H1 (cell line): Measurements from ENCODE around the gene APOBEC3C. TPM values are rescaled to one million over a fixed set of nuclear protein-coding genes. Genes with fewer than 3 reads are reported as not detected.

Source experiments
- BRCA1 ChIP-seq: IDR thresholded peaks from 2 replicates; pipeline ENCODE4 v1.6.1; 2012; ENCODE audit warnings: low read depth, low read length, improper control_type of control experiment
- CTBP2 ChIP-seq: IDR thresholded peaks from 2 replicates; pipeline ENCODE4 v1.7.0; 2011; ENCODE audit warnings: borderline replicate concordance, mild to moderate bottlenecking, moderate library complexity, mixed read lengths, low read length; ENCODE audit not compliant: insufficient read depth, insufficient read length
- POU5F1 ChIP-seq: IDR thresholded peaks from 2 replicates; pipeline ENCODE4 v1.6.1; 2011; ENCODE audit warnings: low read depth, mild to moderate bottlenecking, low read length, moderate library complexity
- SIX5 ChIP-seq: IDR thresholded peaks from 2 replicates; pipeline ENCODE4 v1.6.1; 2011; ENCODE audit warnings: mild to moderate bottlenecking, low read depth, low read length
- SUZ12 ChIP-seq: fragments of 200-600 bp; sonication (generic); IDR thresholded peaks from 2 replicates; pipeline ENCODE4 v1.6.1; 2012; ENCODE audit warnings: mild to moderate bottlenecking, inconsistent platforms, low read length, moderate library complexity, mixed read lengths
- polyA plus RNA-seq, 7 experiments: library from polyadenylated mRNA; depleted of rRNA in 3 of 7; stranded (reverse) in 5 of 7; unstranded in 2 of 7; fragments of >200 nt in 5 of 7; fragments of 200-250 nt in 2 of 7; gene quantifications; 1 replicate in 5 of 7; 2 replicates in 1 of 7; 4 replicates in 1 of 7; pipeline versions ENCODE4 v1.2.1 to v1.2.3, GENCODE V29; 2011 to 2013; ENCODE audit warnings: missing spikeins in 2 of 7, mixed read lengths in 2 of 7
- total RNA-seq: library from RNA; stranded (reverse); fragmentation: NEBNext Ultra II Directional; extraction: Animal tissue kit (Norgen Biotek cat#: 25700); gene quantifications from 2 replicates; pipeline ENCODE4 v1.2.1, GENCODE V29; 2021
- TF ChIP-seq, protein P1 (sequence below), 3 experiments: IDR thresholded peaks; 1 replicate in 2 of 3; 2 replicates in 1 of 3; pipeline versions ENCODE4 v1.5.1 to v1.6.1; 2011; ENCODE audit warnings: low read length in 3 of 3, mild to moderate bottlenecking in 3 of 3, inconsistent platforms in 2 of 3, low read depth in 1 of 3, moderate library complexity in 1 of 3; ENCODE audit not compliant: insufficient read depth in 1 of 3; ENCODE audit errors: control extremely low read depth in 1 of 3
- TF ChIP-seq, protein P2 (sequence below): IDR thresholded peaks from 2 replicates; pipeline ENCODE4 v1.6.1; 2011; ENCODE audit warnings: low read length, improper control_type of control experiment

Gene APOBEC3C
- total and polyA plus RNA-seq, 2 of the 8 experiments (the other 6 are each of a cell fraction or from before 2014, with no cell fraction given): 20.3 to 23.3 TPM

DNA sequence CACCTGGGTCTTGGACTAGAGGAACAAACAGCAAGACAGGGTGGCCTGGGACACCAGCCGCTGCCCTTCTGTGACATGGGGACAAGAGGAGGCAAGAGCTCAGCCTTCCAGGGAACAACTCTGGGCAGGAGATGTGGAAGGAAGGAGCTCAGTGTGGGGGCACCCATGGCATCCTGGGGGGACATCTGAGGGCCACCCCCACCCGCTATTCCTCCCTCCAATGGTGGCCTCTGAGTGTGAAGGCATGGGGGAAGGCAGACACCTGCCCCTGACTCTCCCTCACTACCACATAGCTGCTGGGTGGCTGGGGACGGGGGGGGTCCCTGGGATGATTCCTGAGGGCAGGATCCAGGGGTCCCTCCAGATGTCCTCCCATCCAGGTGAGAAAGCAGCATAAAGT lies 27.4 kb upstream of the APOBEC3C start (continued):
- no peak for TF ChIP-seq SIX5
- TF ChIP-seq SUZ12: no peak
- no peak for TF ChIP-seq POU5F1
- TF ChIP-seq, protein P1, sequence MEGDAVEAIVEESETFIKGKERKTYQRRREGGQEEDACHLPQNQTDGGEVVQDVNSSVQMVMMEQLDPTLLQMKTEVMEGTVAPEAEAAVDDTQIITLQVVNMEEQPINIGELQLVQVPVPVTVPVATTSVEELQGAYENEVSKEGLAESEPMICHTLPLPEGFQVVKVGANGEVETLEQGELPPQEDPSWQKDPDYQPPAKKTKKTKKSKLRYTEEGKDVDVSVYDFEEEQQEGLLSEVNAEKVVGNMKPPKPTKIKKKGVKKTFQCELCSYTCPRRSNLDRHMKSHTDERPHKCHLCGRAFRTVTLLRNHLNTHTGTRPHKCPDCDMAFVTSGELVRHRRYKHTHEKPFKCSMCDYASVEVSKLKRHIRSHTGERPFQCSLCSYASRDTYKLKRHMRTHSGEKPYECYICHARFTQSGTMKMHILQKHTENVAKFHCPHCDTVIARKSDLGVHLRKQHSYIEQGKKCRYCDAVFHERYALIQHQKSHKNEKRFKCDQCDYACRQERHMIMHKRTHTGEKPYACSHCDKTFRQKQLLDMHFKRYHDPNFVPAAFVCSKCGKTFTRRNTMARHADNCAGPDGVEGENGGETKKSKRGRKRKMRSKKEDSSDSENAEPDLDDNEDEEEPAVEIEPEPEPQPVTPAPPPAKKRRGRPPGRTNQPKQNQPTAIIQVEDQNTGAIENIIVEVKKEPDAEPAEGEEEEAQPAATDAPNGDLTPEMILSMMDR (IDR thresholded peaks at IDR 0.05; ENCODE audit: control extremely low read depth in 1 of 3, insufficient read depth in 1 of 3, low read depth in 1 of 3, low read length in 3 of 3): no peak
- TF ChIP-seq, protein P2, sequence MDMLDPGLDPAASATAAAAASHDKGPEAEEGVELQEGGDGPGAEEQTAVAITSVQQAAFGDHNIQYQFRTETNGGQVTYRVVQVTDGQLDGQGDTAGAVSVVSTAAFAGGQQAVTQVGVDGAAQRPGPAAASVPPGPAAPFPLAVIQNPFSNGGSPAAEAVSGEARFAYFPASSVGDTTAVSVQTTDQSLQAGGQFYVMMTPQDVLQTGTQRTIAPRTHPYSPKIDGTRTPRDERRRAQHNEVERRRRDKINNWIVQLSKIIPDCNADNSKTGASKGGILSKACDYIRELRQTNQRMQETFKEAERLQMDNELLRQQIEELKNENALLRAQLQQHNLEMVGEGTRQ: no peak
- no peak for TF ChIP-seq CTBP2
- no peak for TF ChIP-seq BRCA1
